IMR-90 (cell line): ENCODE measurements around the gene MTHFS. TPM values are rescaled to one million over a fixed set of nuclear protein-coding genes. Genes with fewer than 3 reads are reported as not detected.
"Not testable (repeated sequence)": the region's sequence is repeated elsewhere in the genome, so short reads cannot be mapped to it uniquely, and the experiment has no call there.

Source experiments
- ATAC-seq: fragments of 200-7000 bp; cut with Tn5 transposase; 2 replicates; pipeline ENCODE4 v1.9.1; 2020; ENCODE audit warnings: low read depth, mild to moderate bottlenecking, moderate library complexity
- BruUV-seq: library from RNA; stranded (reverse); fragments of 400-500 nt; replicated peaks from 2 replicates; lab custom pipeline; 2021; lab: Mats Ljungman, UMichigan
- CTCF ChIA-PET: fragments of 300-600 bp; formaldehyde crosslinking; extraction: SDS; loops from one replicate; lab custom pipeline; 2021; ENCODE audit warnings: antibody characterized with exemption; lab: Yijun Ruan, JAX
- POLR2A ChIA-PET: fragments of 300-600 bp; sonication (Branson Sonifier 250); formaldehyde crosslinking; loops from one replicate; lab custom pipeline; 2022; ENCODE audit warnings: antibody characterized with exemption; ENCODE audit not compliant: unreplicated experiment; lab: Charles Lee
- DNase-seq: peaks from one replicate; pipeline ENCODE4 v3.0.0; 2013
- H2AFZ ChIP-seq: replicated peaks from 2 replicates; pipeline ENCODE3; 2013; ENCODE audit warnings: low read length, mild to moderate bottlenecking; ENCODE audit not compliant: poor library complexity
- H2AK5ac ChIP-seq: 2 replicates; pipeline ENCODE4 v1.6.1; 2013; ENCODE audit warnings: low read depth, low read length, inconsistent platforms
- H2AK9ac ChIP-seq: replicated peaks from 2 replicates; pipeline ENCODE3; 2013; ENCODE audit warnings: mild to moderate bottlenecking, low read depth, low read length, moderate library complexity; ENCODE audit not compliant: poor library complexity
- H2BK120ac ChIP-seq: 2 replicates; pipeline ENCODE4 v1.6.1; 2013; ENCODE audit warnings: low read depth, low read length, inconsistent platforms
- H2BK15ac ChIP-seq: 3 replicates; pipeline ENCODE4 v1.6.1; 2013; ENCODE audit warnings: low read depth, low read length, inconsistent platforms
- H2BK20ac ChIP-seq: 2 replicates; pipeline ENCODE4 v1.6.1; 2013; ENCODE audit warnings: low read depth, mild to moderate bottlenecking, inconsistent platforms, low read length, moderate library complexity
- H2BK5ac ChIP-seq: 2 replicates; pipeline ENCODE4 v1.6.1; 2013; ENCODE audit warnings: mild to moderate bottlenecking, low read depth, low read length, inconsistent platforms; ENCODE audit not compliant: poor library complexity, severe bottlenecking
- H3K14ac ChIP-seq: replicated peaks from 2 replicates; pipeline ENCODE4 v1.6.1; 2013; ENCODE audit warnings: low read depth, low read length, inconsistent platforms
- H3K18ac ChIP-seq: 2 replicates; pipeline ENCODE4 v1.6.1; 2013; ENCODE audit warnings: low read depth, low read length, control low read depth
- H3K23ac ChIP-seq: 2 replicates; pipeline ENCODE4 v1.6.1; 2013; ENCODE audit warnings: low read depth, low read length, inconsistent platforms
- H3K27ac ChIP-seq: 2 replicates; pipeline ENCODE4 v1.5.1; 2013; ENCODE audit warnings: mild to moderate bottlenecking, control low read depth, low read length; ENCODE audit not compliant: insufficient read depth
- H3K27me3 ChIP-seq: 2 replicates; pipeline ENCODE4 v1.6.1; 2013; ENCODE audit warnings: low read length; ENCODE audit not compliant: control insufficient read depth, insufficient read depth
- H3K36me3 ChIP-seq: 2 replicates; pipeline ENCODE4 v1.6.1; 2013; ENCODE audit warnings: low read length, mixed read lengths; ENCODE audit not compliant: control insufficient read depth, insufficient read depth
- H3K4ac ChIP-seq: 2 replicates; pipeline ENCODE4 v1.6.1; 2013; ENCODE audit warnings: low read depth, low read length, inconsistent platforms
- H3K4me1 ChIP-seq: 2 replicates; pipeline ENCODE4 v1.6.1; 2013; ENCODE audit warnings: low read length, mixed read lengths; ENCODE audit not compliant: control insufficient read depth, insufficient read depth
- H3K4me2 ChIP-seq: 2 replicates; pipeline ENCODE4 v1.6.1; 2013; ENCODE audit warnings: low read depth, mild to moderate bottlenecking, control low read depth, low read length, moderate library complexity
- H3K4me3 ChIP-seq: 2 replicates; pipeline ENCODE4 v1.5.1; 2013; ENCODE audit warnings: low read depth, mild to moderate bottlenecking, control low read depth, low read length, moderate library complexity; ENCODE audit not compliant: insufficient read depth
- H3K56ac ChIP-seq: 2 replicates; pipeline ENCODE4 v1.6.1; 2013; ENCODE audit warnings: low read length, inconsistent platforms; ENCODE audit not compliant: insufficient read depth; ENCODE audit errors: extremely low read depth
- H3K79me1 ChIP-seq, 2 experiments: 2 replicates each; pipeline ENCODE4 v1.6.1; 2013; ENCODE audit warnings: low read length in 2 of 2, inconsistent platforms in 1 of 2, low read depth in 1 of 2
- H3K9ac ChIP-seq: 2 replicates; pipeline ENCODE4 v1.6.1; 2013; ENCODE audit warnings: low read depth, low read length, control low read depth
- H3K9me1 ChIP-seq: 2 replicates; pipeline ENCODE4 v1.6.1; 2013; ENCODE audit warnings: low read length, inconsistent platforms; ENCODE audit not compliant: insufficient read depth
- H3K9me3 ChIP-seq: 2 replicates; pipeline ENCODE4 v1.6.1; 2013; ENCODE audit warnings: low read length; ENCODE audit not compliant: control insufficient read depth, insufficient read depth
- H4K20me1 ChIP-seq: 2 replicates; pipeline ENCODE4 v1.6.1; 2013; ENCODE audit warnings: low read length, inconsistent platforms; ENCODE audit not compliant: insufficient read depth
- H4K5ac ChIP-seq: 2 replicates; pipeline ENCODE4 v1.6.1; 2013; ENCODE audit warnings: mild to moderate bottlenecking, low read depth, low read length, control low read depth
- H4K8ac ChIP-seq, 2 experiments: 2 replicates each; pipeline ENCODE4 v1.6.1; 2013; ENCODE audit warnings: low read depth in 2 of 2, low read length in 2 of 2, control low read depth in 1 of 2, inconsistent platforms in 1 of 2
- H4K91ac ChIP-seq: 2 replicates; pipeline ENCODE4 v1.6.1; 2013; ENCODE audit warnings: low read depth, low read length, inconsistent platforms; ENCODE audit not compliant: insufficient read depth
- CEBPB ChIP-seq: IDR thresholded peaks from 2 replicates; pipeline ENCODE4 v1.6.1; 2012; ENCODE audit warnings: low read depth, low read length, improper control_type of control experiment
- WGBS, 2 experiments: methylation state at CpG; one replicate each; pipeline versions ENCODE4 v1.1.5 to v1.1.7; 2013; ENCODE audit warnings: missing lambda C conversion rate in 2 of 2; ENCODE audit not compliant: insufficient read length in 1 of 2; ENCODE audit errors: extremely low coverage in 2 of 2; 5-methylcytosine and 5-hydroxymethylcytosine counted together
- dilution Hi-C: fragments of 300-500 bp; cut with HindIII; formaldehyde crosslinking; loops from one replicate; pipeline ENCODE4 v1.14.3; 2018; ENCODE audit warnings: low sequenced_read_pairs; ENCODE audit not compliant: unreplicated experiment
- in situ Hi-C: fragments of 300-500 bp; cut with MboI; formaldehyde crosslinking; loops from 3 replicates; pipeline ENCODE4 v1.14.3; 2019; ENCODE audit warnings: low sequenced_read_pairs, inconsistent platforms, mixed read lengths
- intact Hi-C: fragments of 100-400 bp; cut with micrococcal nuclease; formaldehyde crosslinking; loops from 2 replicates; pipeline ENCODE4 v1.10.0; 2022
- polyA plus RNA-seq, 3 experiments: library from polyadenylated mRNA; depleted of rRNA; stranded (reverse); fragments of >200 nt; gene quantifications; 2 replicates each; pipeline ENCODE4 v1.2.3, GENCODE V29; 2012; ENCODE audit warnings: low replicate concordance in 1 of 3
- total RNA-seq: library from RNA; depleted of rRNA; stranded (reverse); fragments of >200 nt; gene quantifications from 2 replicates; pipeline ENCODE4 v1.2.3, GENCODE V29; 2012

MTHFS gene
- total and polyA plus RNA-seq, 2 of the 4 experiments (the other 2 are of a cell fraction) = 5.5 to 6.3 TPM

- dilution Hi-C loops, H3K56ac ChIP-seq, H3K18ac ChIP-seq, H2BK5ac ChIP-seq, in situ Hi-C loops, H2AK9ac ChIP-seq, H3K4me1 ChIP-seq, H4K8ac ChIP-seq, H2AFZ ChIP-seq, H3K9me1 ChIP-seq, H3K14ac ChIP-seq, ATAC-seq, H3K36me3 ChIP-seq, H3K9me3 ChIP-seq, H4K91ac ChIP-seq, H4K20me1 ChIP-seq, H3K4me3 ChIP-seq, POLR2A ChIA-PET, CTCF ChIA-PET, BruUV-seq, H3K27me3 ChIP-seq, H3K9ac ChIP-seq, H2BK120ac ChIP-seq: not testable (repeated sequence)
- DNase-seq = peak; percentile 79
- Histone ChIP-seq H2AK5ac (0 out of 2 replicates have a peak overlapping the region, but pooled peaks have one; percentile 69), H3K4ac (0 out of 2 replicates have a peak overlapping the region, but pooled peaks have one; percentile 31), H3K79me1 (peaks cover 8 to 24% of the 10 kb centered on the region in 2 experiments), H2BK15ac (0 out of 3 replicates have a peak overlapping the region, but pooled peaks have one; percentile 57), H3K27ac (peak overlapping the region; percentile 39; the same call in 1 of the 2 replicates), H2BK20ac (peak overlapping the region; percentile 59; the same call in 1 of the 2 replicates), H3K23ac (0 out of 2 replicates have a peak overlapping the region, but pooled peaks have one; percentile 52), H3K4me2 (peak overlapping the region; percentile 15; the same call in 1 of the 2 replicates), H4K5ac (peak overlapping the region; percentile 16; the same call in 1 of the 2 replicates)
- intact Hi-C loops = loop anchor here (5.0 kb wide), 1 partner anchor 274 kb away; no protein-coding TSS in a partner anchor
- peak; percentile 94 for TF ChIP-seq CEBPB
- no CpG with 5 or more reads among the region's 3 CpGs for WGBS, 2 experiments
These were observed 2.0 kb upstream of the MTHFS start for GRCh38 chr15:79898786-79899185.
